Stimulated activated CD8-positive, alpha-beta memory T cell treated with anti-CD3 and anti-CD28 coated beads, Interleukin-12 subunit alpha, Interleukin-12 subunit beta, amount 100 ng/mL, for 1 hour (primary cell): ENCODE results near the gene BTC.
"Not testable (repeated sequence)": the region's sequence is repeated elsewhere in the genome, so short reads cannot be mapped to it uniquely, and the experiment has no call there.

Experiments
- DNase-seq: peaks from one replicate; pipeline ENCODE4 v3.0.0-alpha.2; 2020; ENCODE audit warnings: low read depth

The BTC gene

DNA sequence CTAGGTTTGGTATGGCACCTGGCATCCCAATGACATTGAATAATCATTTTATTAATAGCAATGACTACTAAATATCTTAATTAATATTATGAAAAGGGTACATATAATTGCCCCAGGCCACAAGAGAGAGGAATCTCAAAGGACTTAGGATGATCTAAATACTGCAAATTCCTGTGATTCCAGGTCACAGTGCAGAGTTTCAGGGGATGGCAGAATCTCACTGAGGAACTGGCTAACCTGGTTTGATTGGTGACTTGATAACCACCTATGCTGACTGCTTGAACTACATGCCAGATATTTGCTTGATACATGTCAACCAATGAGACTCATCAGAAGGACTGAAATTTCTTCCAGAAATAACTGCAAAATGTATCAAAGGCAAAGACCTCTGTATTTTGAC, 37.2 kb downstream of the BTC start:
- no peak for DNase-seq

DNA sequence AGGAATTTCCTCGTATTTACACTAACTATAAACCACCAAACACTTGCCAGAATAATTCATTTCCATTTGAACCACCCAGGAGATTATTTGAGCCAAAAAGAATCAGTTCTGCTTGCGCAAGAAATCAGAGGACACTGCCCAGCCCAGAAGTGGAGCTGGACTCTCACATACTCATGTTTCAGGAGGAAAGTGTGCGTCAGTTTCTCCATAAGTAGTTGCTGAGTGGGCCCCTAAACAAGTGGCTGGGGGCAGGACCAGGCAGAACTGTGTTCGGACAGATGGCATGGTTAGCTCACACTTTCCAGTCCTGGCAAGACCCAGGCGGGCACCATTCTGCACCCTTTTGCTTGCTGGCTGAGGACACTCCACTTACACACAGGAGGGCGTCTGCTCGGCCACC, 38.8 kb downstream of the BTC start:
- no peak for DNase-seq

DNA sequence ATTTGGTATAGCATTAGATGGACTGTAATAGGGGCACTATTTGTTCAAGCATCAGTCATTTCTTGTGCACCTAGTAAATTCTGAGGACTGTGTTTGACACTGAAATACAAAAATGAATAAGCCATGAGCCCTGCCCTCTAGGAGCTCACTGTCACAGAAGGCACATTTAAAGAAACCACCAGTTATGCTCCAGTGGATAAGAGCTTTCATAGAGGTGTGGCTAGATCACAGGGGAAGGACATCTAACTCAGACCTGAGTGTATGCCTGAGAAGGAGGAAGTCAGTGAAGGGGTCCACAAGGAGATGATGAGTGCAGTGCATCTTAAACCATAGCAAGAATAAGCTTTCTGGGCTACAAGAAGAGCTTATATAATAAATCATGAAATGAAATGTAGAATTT, 40.1 kb downstream of the BTC start:
- no peak for DNase-seq

DNA sequence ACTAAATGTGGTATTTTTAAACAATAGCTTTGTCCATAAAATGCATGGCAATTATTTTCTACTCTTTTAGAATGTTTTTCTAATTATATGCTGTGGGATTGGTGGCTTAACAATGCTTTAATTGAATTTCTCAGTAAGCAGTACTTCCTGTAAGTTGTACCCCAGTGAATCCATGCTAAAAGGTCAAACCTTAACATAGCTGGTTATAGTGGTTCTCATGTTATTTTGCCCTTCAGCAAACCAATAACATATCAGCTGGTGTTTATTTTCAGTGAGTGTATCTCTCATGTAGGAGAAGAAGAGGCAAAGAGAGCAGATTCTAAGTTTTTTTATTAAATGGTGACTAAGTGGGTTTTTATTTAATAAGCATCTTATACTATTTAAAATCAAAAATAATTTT, 41.5 kb downstream of the BTC start:
- DNase-seq, result no peak

DNA sequence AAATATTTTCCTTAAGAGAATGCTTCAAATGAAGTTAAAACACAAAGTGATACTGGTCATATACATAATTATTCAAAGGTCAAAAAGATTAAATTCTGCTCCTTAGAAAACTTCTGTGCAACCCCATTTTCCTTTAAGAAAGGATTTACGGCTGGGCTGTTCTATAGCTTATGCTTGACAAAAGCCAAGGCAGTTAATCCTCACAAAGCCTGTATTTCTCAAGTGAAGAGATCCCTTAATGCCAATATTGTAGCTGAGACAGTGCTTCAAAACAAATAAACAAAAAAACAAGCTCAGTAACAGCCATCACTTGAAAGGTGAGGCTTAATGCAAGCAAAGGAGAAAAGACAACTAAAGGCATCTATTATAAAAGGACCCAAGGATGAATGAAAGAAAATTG, 42.5 kb downstream of the BTC start:
- no peak for DNase-seq

DNA sequence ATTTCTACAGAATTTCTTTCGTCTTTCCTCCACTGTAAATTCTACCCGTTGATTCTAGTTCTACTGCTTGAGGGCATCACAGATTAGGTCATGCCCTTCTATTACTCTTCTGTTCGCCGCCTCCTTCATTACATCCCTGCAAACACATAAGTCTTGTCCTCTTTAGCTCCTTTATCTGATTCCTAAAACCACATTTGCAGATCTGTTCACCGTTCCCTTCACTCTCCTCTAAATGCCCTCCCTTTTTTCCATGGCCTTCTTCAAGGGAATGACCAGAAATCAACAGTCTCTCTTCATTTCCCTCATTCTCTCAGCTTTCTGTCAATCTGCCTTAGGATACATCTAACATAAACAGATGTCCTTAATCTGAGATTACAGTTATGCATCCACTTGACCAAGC, 43.1 kb downstream of the BTC start:
- DNase-seq, result no peak

DNA sequence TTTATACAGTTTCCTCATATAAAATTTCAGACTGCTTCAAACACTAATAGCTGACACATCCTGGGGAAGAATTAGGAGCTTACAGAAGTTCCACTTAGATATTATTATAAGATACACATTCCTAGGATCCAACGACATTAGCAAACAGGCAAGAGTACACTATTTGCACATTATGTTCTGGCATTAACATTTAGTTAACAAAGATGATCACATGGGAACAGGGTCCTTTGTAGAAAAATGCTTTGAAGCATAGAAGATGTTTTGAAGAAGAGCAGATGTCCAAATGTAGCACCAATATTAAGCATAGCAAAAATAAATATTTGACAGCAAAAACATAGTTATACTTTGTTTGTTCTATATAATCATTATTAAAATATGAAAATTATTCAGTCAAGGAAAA, 52.1 kb downstream of the BTC start:
- no peak for DNase-seq

DNA sequence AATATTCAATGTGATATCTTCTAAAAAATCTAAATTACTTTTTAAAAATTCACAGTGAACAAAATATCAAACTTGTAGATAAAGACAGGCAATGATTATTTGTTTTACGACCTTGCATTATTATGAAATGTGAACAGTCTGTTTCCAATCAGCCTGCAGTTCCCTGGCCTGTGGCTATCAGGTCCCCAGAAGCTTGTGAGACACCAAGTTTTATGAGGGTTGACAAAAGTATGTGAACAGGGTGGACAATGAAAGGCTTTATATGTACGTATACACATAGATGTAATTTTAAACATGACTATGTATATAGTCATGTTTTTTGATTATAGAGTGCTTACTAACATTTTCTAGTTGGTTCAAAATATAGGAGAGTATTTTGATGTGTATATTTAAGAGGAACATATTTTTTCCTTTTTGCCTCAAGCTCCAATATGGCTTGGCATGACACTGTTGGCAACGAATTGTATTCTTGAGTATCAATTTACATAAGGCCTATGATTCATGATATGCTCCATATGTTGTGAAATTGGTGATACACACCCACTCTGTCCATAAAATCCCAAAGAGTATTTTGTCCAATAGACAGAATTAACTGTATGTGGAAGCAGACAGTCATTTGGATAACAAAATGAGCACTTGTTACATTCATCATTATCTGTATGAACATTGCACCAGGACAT, 55.7 kb downstream of the BTC start:
- DNase-seq, result no peak

DNA sequence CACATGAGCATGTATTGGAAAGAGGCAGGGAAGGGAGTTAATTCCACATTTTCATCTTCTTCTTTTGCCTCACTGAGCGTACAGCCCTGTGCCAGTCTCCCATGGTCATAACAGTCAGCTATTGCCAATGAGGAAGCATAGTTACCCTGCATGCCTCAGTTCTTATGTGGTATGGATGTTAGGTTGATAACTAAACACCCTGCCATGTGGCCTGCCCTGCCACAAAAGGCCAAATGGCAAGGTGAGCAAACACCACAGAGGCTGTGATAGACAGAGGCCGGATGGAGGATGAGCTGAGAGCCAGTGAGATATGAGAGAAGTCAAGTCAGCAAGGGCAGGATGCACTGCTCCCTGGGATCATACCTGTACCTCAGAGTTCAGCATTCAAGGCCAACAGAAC, 59.3 kb downstream of the BTC start:
- DNase-seq, result no peak

DNA sequence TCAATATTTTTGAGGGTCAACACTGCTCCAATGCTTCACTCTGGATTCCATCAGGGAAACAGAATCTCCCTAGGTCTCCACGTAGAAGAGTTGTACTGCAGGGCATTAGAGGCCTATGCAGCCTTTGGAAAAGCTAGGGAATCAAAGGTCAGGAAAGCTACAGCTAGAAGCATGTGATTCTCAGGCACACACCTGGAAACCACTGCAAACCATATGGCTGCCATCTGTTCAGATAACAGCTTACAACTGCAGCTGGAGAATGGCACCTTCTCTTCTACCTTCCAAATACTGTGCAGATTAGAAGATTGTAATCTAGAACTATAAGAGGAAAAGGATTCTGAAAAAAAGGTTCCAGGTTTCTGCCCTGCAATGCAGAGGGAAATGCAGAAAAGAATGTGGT, 60.6 kb downstream of the BTC start:
- no peak for DNase-seq

DNA sequence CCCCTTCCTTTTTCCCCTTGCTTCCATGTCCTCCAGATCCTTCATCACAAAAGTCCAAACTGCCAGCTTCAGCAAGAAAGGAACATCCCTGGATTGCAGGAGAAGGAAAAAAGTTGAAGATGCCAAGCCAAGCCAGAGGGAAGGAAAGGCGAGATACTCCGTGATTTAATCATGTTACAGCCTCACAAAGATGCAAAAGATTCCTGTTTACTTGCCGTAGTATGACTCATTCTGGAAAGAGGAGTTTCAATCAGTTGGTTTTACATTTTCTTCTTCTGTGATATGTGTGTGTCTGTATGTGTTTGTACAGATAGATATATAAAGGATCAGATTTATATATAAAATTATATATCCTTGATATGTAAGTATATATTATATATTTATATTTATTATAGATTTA, 69.3 kb downstream of the BTC start:
- no peak for DNase-seq

DNA sequence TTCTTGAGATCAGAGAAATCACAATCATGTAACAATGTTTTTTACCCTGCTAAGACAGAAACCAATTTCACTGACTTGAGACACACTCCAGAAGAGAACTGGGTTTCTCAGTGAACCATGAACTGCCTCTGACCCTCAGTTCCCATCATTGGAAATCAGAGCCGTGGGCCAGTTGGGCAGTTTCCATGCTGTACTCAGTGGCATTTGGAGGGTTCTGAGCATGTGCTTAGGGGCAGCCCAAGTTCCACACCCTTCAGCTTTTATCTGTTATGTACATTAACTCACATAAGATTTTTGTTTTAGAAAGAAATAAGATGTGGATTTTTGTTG, 77.9 kb downstream of the BTC start:
- DNase-seq, result no peak

DNA sequence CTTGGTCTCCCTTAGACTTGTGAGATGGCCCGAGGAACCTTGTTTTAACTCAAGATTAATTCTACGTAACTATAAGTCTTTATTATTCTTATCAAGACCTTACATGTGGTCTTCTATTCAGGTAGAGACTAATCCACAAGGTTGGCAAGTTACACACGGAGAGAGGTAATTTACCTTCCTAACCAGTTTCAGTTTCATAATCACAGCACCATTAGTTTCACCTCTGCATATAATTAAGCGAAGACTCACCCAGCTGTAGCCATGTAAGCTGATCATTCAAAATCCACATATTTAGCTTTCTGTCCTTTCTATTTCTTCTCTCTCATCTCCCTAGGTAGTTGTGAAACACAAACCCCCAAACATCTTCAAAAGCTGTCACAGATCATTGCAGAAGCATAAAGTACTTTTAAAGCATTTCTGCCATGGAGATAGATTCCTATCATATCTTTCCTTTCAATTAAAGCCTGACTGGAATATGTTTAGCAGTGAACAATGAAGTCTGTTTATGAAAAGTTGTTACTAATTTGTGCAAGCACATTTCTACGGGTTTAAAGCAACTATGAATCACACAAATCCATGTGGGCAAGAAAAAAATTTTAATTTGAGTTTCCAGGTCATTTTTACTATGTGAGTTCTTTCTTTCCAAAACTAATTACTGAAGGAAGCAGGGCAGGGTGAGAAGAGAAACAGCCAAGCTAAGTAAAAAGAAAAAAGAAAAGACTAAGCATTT, 78.5 kb downstream of the BTC start:
- no peak for DNase-seq

DNA sequence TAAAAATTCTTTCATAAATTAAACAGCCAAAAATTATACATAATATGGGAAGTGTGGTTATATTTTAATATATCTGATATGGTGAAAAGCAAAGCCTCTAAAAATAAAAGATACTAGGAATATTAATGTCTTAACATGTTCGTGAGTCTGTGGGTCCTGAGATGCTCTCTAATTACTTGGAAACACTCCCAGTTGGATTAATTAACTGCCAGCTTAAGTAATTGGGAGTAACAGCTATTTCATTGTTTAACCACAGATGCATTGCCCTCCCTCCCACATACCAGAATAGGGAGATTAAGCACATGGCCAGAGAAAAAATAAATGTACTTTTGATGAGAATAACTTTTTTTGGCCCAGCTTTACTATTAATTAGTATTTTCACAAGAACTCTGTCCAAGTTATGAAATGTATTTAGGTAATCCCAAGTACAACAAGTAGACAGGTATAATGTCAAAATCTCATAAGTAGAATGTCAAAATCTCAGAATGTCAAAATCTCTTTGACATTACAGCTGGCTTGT, 79.7 kb downstream of the BTC start:
- no peak for DNase-seq

DNA sequence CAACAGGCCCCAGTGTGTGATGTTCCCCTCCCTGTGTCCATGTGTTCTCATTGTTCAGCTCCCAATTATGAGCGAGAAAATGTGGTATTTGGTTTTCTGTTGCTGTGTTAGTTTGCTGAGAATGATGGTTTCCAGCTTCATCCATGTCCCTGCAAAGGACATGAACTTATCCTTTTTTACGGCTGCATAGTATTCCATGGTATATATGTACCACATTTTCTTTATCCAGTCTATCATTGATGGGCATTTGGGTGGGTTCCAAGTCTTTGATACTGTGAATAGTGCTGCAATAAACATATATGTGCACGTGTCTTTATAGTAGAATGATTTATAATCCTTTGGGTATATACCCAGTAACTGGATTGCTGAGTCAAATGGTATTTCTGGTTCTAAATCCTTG, 86.2 kb downstream of the BTC start:
- DNase-seq, result not testable (repeated sequence)
